Mucosa of descending colon (tissue), 3 donors: Measurements from ENCODE around the gene ZNF526. TPM values are rescaled to one million over a fixed set of nuclear protein-coding genes. Genes with fewer than 3 reads are reported as not detected.

Experiments used
- ATAC-seq: fragments of 200-7000 bp; cut with Tn5 transposase; one replicate; pipeline ENCODE4 v1.9.1; 2020; ENCODE audit warnings: mild to moderate bottlenecking, moderate library complexity
- DNase-seq, 3 donors: peaks; one replicate each; pipeline ENCODE4 v3.0.0-alpha.2; 2020
- H3K36me3 ChIP-seq: fragments of 200-600 bp; one replicate; pipeline ENCODE4 v1.8.0; 2021; ENCODE audit warnings: low read depth, mild to moderate bottlenecking
- H3K4me1 ChIP-seq: fragments of 200-600 bp; one replicate; pipeline ENCODE4 v1.8.0; 2021; ENCODE audit warnings: low read depth, mild to moderate bottlenecking
- H3K4me3 ChIP-seq: fragments of 200-600 bp; one replicate; pipeline ENCODE4 v1.8.0; 2021; ENCODE audit warnings: mild to moderate bottlenecking
- H3K9me3 ChIP-seq: fragments of 200-600 bp; one replicate; pipeline ENCODE4 v1.8.0; 2021; ENCODE audit warnings: mild to moderate bottlenecking
- intact Hi-C, 2 donors: fragments of 100-400 bp; cut with DNase I in 1 of 2; cut with micrococcal nuclease in 1 of 2; formaldehyde crosslinking; loops; one replicate each; pipeline versions ENCODE4 v1.11.0 to v1.11.1; 2022; cut with DNase I, micrococcal nuclease
- total RNA-seq, 3 donors: library from RNA; stranded (reverse); fragmentation: NEBNext Ultra II Directional in 2 of 3; extraction: Animal tissue kit (Norgen Biotek cat#: 25700) in 2 of 3; gene quantifications; one replicate each; pipeline versions ENCODE4 v1.2.1 to v1.2.4, GENCODE V29; 2021 to 2023
- TF ChIP-seq, protein P1 (sequence below): fragments of 200-600 bp; IDR thresholded peaks from one replicate; pipeline ENCODE4 v1.8.0; 2022; ENCODE audit warnings: antibody characterized with exemption, mild to moderate bottlenecking
- donor health status: DM: no; HTN: no; CAD: no; lungs with moderate emphysema.
- donor health status: DM: no; HTN: no; CAD: no.
- donor health status: DM: no; HTN: yes; CAD: no.

ZNF526 gene
- total RNA-seq, 3 donors from 2014 or later: 9.9 to 13.4 (median 10.4) TPM

DNA sequence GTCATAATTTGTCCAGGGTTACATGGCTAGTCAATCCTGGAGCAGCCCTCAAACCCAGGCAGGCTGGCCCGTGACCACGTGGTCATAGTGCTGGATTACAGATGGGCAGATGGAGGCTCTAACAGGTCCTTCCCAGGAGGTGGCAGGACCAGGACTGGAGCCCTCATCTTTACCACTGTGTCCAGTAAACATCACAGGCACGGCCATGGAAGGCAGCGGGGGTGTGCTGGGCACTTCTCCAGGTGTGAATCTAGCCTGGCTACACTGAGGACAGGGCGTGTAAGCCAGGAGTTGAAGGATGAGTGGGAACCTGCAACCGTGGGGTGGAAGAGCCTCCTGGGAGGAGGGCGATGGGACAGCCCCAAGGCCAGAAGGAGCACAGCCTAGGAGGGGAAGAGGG lies 55.0 kb downstream of the ZNF526 start:
- intact Hi-C loops: no loop called here
- H3K9me3 ChIP-seq: no peaks in the 10 kb centered on the region
- H3K4me3 ChIP-seq: no peak overlapping the region
- ATAC-seq (no peak), DNase-seq (no peak)
- TF ChIP-seq, protein P1, sequence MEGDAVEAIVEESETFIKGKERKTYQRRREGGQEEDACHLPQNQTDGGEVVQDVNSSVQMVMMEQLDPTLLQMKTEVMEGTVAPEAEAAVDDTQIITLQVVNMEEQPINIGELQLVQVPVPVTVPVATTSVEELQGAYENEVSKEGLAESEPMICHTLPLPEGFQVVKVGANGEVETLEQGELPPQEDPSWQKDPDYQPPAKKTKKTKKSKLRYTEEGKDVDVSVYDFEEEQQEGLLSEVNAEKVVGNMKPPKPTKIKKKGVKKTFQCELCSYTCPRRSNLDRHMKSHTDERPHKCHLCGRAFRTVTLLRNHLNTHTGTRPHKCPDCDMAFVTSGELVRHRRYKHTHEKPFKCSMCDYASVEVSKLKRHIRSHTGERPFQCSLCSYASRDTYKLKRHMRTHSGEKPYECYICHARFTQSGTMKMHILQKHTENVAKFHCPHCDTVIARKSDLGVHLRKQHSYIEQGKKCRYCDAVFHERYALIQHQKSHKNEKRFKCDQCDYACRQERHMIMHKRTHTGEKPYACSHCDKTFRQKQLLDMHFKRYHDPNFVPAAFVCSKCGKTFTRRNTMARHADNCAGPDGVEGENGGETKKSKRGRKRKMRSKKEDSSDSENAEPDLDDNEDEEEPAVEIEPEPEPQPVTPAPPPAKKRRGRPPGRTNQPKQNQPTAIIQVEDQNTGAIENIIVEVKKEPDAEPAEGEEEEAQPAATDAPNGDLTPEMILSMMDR: no peak
- H3K36me3 ChIP-seq: no peaks in the 10 kb centered on the region
- peaks cover 34% of the 10 kb centered on the region for H3K4me1 ChIP-seq

- H3K4me1 ChIP-seq: peaks cover 32% of the 10 kb centered on the region
- TF ChIP-seq, protein P1: no peak
- no peaks in the 10 kb centered on the region for H3K9me3 ChIP-seq
- no peak for ATAC-seq
- H3K4me3 ChIP-seq: no peak overlapping the region
- no peaks in the 10 kb centered on the region for H3K36me3 ChIP-seq
- intact Hi-C loops: no loop called here
- no peak for DNase-seq
Measured at GRCh38 chr19:42275517-42275916, 55.4 kb downstream of the ZNF526 start.

- Histone ChIP-seq H3K4me3 (no peak overlapping the region), H3K36me3 (no peaks in the 10 kb centered on the region), H3K9me3 (no peaks in the 10 kb centered on the region), H3K4me1 (peaks cover 29% of the 10 kb centered on the region)
- no peak for DNase-seq
- TF ChIP-seq, protein P1: no peak
- ATAC-seq: no peak
- intact Hi-C loops: no loop called here
Measured at GRCh38 chr19:42276284-42276683, 56.2 kb downstream of the ZNF526 start.

DNA sequence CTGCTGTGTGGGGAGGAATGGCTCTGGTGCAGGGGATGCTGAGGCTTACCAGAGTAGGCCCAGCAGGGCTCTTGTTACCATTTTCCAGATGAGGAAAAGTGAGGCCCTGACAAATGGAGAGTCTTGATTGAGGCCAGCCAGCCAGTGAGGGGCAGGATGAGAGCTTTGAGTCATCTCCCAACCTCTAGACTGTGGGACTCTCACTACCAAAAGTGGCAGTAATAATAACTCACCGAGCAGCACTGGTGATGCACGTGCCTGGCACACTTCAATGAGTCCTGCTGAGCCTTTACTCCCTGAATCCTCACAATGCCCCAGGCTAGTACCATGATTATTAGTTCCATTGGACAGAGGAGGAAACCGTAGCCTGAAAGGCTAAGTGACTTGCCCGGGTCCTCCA lies 56.7 kb downstream of the ZNF526 start:
- intact Hi-C loops: no loop called here
- Histone ChIP-seq H3K9me3 (no peaks in the 10 kb centered on the region), H3K4me3 (no peak overlapping the region), H3K4me1 (peaks cover 32% of the 10 kb centered on the region), H3K36me3 (no peaks in the 10 kb centered on the region)
- TF ChIP-seq, protein P1: no peak
- ATAC-seq: no peak
- no peak for DNase-seq

Other genes starting within 250 kb of the ZNF526 start
- 1 to 10 TPM in 1 of 3 donors, not detected in 2; 8.3 TPM for gene ATP1A3, start 226.1 kb upstream of the ZNF526 start, total RNA-seq
- gene GRIK5, start 150.1 kb upstream of the ZNF526 start, total RNA-seq: 10 to 100 TPM in 1 of 3 donors, 1 to 10 TPM in 1, under 1 TPM in 1; 0.67 to 25.8 (median 2.0) TPM
- gene ZNF574, start 144.1 kb upstream of the ZNF526 start, total RNA-seq: 10 to 100 TPM; 11.2 to 17.5 (median 17.0) TPM
- gene POU2F2, start 87.9 kb upstream of the ZNF526 start, total RNA-seq: 1 to 10 TPM; 3.9 to 6.8 (median 6.1) TPM
- 10 to 100 TPM; 28.0 to 40.1 (median 35.7) TPM for gene DEDD2, start 2.6 kb upstream of the ZNF526 start, total RNA-seq
- 10 to 100 TPM; 41.8 to 52.0 (median 46.9) TPM for gene GSK3A, start 22.3 kb downstream of the ZNF526 start, total RNA-seq
- gene ERF, start 34.8 kb downstream of the ZNF526 start, total RNA-seq: 10 to 100 TPM; 35.7 to 75.2 (median 42.0) TPM
- gene CIC, start 48.9 kb downstream of the ZNF526 start, total RNA-seq: 10 to 100 TPM; 47.3 to 78.0 (median 50.0) TPM
- 1 to 10 TPM in 1 of 3 donors, not detected in 2; 1.0 TPM for gene PRR19, start 81.8 kb downstream of the ZNF526 start, total RNA-seq
- gene PAFAH1B3, start 82.3 kb downstream of the ZNF526 start, total RNA-seq: 10 to 100 TPM; 15.3 to 32.6 (median 22.9) TPM
- gene TMEM145, start 93.0 kb downstream of the ZNF526 start, total RNA-seq: under 1 TPM in 2 of 3 donors, not detected in 1; 0.17 to 0.63 TPM
- 10 to 100 TPM; 17.6 to 27.0 (median 23.9) TPM for gene MEGF8, start 105.3 kb downstream of the ZNF526 start, total RNA-seq
- 1 to 10 TPM; 1.7 to 4.0 (median 3.6) TPM for gene CNFN, start 170.0 kb downstream of the ZNF526 start, total RNA-seq
- gene LIPE, start 207.1 kb downstream of the ZNF526 start, total RNA-seq: 10 to 100 TPM in 2 of 3 donors, 1 to 10 TPM in 1; 7.9 to 11.7 (median 10.0) TPM
- gene CXCL17, start 222.6 kb downstream of the ZNF526 start, total RNA-seq: not detected